HG03442 (cell line): ENCODE results near the gene EVA1B.
A peak's percentile ranks its signal among the peaks of the same experiment; 100 is the strongest.

Experiments used
- ATAC-seq: cut with Tn5 transposase; IDR thresholded peaks from one replicate; pipeline ENCODE4 v1.9.1; 2021; ENCODE audit warnings: mild to moderate bottlenecking, moderate library complexity; ENCODE audit not compliant: unreplicated experiment

EVA1B gene

DNA sequence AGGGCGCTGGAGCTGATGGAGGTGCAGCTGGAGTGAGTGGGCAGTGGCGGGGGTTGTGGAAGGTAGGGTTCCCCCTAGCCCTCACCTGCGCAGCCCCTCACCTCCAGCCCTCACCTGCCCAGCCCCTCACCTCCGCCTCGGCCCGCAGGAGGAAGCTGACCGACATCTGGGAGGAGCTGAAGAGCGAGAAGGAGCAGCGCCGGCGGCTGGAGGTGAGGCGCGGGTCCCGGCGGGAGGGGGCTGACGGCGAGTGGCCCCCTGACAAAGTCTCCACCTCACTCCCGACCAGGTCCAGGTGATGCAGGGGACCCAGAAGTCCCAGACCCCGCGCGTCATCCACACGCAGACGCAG, 2.7 kb downstream of the EVA1B start:
- ATAC-seq: no peak

DNA sequence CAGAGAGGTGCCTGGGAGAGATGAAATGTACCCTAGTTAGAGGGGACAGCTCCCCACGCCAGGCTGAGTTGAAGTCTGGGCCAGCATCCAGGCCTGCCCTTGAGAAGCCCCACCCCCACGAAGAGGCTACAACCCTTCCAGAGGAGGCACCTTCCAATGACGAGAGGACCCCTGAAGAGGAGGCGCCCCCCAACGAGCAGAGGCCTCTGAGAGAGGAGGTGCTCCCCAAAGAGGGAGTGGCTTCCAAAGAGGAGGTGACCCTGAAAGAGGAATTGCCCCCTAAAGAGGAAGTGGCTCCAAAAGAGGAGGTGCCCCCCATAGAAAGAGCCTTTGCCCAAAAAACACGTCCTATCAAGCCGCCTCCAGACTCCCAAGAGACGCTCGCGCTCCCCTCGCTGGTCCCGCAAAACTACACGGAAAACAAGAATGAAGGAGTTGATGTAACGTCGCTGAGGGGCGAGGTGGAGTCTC, 3.1 kb downstream of the EVA1B start:
- ATAC-seq: no peak

DNA sequence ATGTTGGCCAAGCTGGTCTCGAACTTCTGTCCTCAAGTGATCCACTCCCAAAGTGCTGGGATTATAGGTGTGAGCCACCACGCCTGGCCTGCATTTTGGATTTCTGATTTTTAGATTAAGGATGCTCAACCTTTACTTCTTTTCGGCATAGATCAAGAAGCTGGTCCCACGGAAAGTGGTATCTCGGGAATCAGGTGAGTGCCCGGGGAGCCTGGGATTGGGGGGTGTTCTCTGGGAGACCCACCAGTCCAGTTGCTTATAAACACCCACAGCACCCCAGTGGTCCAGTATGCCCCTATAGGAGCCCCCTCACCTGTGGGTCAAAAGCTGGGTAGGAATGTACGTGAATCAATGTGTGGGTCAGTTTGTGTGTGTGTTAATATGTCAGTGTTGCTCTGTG, 14.0 kb downstream of the EVA1B start:
- no peak for ATAC-seq

DNA sequence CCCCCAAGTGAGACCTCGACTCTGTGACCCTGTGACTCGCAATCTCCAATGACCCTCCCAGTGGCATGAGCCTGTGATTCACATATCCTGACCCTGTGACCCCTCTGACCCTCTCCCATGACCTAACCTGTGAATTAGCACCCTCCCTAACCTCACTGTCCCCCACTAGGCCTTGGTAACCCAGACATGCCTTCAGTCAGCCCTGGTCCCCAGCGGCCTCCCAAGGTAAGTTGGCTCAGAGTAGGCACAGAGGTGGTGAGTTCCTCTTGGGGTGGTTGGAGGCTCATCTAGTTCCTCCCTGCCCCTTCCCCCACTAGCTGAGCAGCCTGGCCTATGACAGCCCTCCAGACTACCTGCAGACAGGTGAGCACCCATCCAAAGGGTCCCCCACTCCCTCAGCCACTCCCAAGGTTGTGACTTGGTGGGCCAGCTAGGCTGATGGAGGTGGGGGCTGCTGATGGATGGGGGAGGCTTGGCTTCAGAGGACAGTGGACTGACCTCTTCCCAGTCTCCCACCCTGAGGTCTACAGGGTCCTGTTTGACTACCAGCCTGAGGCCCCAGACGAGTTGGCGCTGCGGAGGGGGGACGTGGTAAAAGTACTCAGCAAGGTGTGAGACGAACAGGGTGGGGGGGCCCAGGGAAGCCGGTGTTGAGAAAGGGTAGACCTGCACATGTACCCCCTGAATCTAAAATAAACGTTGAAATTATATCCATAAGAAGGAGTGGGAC, 15.7 kb downstream of the EVA1B start:
- ATAC-seq: no peak

DNA sequence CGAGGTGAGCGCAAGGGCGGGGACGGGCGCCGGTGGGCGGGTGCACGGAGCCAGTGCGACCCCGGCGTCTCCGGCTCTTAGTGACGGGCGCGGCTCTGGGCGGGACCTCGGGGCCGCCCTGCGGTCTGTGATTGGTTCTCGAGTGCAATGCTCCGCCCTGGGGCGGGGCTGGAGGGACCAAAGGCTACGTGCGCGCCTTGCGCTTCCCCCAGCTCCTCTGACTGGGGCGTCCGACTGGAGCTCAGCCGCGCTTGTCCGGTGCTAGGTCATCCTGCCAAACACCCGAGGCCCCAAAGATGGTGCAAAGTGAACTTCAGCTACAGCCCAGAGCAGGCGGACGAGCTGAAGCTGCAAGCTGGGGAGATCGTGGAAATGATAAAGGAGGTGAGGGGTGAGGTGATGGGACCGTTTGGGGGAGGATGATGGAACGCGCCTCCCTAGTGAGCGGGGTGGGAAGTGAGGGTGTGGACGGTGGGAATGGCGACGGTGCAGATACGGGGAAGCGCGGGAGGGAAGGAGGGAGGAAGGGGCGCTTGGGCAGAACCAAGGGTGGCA, 16.5 kb downstream of the EVA1B start:
- peak; percentile 95 for ATAC-seq

DNA sequence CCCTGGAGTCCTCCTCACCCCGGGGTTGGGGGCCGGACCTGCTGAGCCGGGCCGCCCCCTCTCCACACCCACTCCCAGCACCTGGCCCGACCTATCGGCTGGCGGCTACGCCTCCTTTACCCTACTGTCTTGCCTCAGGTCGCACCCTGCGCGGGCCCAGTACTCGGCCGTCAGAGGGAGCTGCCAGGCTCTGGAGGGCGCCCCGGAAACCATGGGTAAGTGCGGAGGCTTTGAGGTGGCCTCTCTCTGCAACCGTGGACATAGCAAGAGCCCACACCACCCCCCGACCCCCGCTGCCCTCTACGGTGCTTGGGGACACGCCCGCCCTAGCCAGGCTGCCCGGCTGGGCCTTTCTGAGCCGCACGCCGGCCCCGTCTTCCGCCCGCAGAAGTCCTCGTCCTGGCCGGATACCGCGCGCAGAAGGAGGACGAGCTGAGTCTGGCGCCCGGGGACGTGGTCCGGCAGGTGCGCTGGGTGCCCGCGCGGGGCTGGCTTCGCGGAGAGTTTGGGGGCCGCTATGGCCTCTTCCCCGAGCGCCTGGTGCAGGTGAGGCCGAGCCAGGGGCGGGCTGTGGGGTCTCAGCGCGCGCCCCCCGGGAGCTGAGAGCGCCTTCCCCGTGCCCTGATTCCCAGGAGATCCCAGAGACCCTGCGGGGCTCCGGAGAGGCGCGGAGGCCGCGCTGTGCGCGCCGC, 17.1 kb downstream of the EVA1B start, which contains the start of gene SH3D21:
TSS of gene SH3D21 (plus strand) at position 159 of the 692 bp plus-strand sequence. CDS start at position 212, 53 bp downstream.
- ATAC-seq: peak; percentile 26

DNA sequence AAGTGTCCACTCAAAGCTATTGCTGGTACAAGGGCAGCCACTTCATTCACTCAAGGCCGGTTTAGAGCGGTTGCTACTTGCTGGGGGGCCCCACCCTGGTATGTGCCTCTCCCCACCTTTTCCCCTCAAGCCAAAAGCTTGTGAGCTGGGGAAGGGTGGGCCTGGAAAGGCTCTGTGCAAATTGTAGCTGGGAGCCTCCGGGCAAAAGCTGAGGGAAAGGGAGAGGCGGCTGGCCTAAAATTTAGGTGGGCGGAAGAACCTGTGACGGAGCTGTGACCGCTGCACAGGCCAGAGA, 17.6 kb downstream of the EVA1B start:
- no peak for ATAC-seq

DNA sequence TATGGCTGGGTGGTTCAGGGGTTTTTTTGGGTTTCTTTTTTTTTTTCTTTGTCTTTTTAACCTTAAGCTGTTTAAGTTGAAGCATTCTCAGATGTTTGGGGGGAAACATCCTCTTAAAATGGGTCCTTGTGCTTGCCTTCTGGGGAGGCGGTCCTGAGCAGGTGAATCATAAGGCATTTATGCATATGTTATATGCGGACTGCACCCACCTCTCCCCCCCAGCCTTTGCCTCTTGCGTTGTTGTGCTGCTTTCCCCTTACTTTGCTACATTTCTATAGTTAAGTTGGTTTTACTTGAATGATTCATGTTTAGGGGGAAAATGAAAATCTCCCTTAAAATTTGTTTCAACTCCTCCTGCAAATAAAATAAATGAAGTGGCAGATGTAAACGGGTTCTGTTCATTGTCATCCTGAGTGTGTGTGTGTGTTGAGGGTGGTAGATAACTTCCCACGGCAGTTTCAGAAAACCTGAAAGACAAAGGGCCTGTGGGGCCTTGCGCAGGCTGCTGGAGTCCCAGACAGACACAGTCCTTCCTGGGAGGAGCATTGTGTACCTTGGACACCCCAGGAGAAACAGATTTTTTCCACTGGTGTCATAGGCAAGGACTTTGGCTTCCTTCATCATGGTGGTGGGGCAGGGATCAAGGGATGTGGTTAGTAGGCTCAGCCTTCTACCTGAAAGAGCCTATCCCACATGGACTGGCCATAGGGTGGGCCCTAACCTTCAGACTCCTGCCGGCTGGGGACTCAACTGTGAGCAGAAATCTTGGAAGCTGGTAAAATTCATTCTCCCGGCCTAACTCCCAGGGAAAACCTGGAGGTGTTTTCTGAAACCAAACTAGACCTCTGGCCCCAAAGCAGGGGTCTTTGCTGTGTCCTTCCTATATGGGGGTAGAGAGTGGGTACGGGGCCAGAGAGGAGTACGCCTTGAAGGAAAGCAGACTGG, 18.2 kb downstream of the EVA1B start:
- no peak for ATAC-seq

DNA sequence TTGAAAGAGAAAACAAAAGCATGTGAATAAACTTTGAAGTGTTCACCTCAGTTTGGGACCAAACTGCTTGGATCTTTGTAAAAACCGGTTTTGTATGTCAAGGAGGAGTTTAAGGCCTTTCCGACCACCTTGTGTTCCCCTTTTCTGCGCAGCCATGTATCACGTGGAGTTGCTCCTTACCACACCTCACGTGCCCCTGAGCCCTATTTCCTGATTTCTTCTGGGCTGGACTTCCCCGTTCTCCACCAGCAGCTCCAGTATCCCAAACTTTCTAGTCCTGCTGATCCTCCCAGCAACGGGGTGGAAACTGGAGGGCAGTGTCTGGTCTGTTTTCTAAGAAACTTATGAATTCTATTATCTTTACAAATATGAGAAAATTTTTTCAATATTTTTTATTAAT, 18.9 kb downstream of the EVA1B start:
- ATAC-seq: no peak

DNA sequence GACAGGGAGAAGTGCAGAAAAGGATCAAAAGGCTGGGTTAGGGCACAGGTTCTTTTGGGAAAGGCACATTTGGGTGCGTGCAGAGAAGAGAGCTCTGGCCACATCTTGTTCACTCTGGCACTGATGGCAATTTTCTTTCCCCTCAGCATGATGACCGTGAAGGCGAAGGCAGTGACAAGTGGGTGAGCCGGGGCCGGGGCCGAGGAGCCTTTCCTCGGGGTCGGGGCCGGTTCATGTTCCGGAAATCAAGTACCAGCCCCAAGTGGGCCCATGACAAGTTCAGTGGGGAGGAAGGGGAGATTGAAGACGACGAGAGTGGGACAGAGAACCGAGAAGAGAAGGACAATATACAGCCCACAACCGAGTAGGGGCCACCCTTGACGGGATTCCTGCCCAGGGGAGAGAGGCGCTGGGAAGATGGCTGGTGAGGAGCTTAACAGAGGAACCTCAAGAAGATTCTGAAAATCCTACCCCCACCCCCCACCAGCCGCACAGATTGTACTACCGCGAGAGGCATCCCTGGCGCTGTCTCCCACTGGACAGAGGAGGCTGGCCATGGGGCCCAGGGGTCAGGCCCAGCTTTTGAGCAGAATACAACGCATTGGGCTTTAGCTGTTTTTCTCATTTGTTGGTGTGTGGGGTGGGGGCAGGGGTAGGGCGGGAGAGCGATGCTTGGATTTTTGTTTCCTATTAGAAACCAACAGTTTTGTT, 19.6 kb downstream of the EVA1B start:
- no peak for ATAC-seq

DNA sequence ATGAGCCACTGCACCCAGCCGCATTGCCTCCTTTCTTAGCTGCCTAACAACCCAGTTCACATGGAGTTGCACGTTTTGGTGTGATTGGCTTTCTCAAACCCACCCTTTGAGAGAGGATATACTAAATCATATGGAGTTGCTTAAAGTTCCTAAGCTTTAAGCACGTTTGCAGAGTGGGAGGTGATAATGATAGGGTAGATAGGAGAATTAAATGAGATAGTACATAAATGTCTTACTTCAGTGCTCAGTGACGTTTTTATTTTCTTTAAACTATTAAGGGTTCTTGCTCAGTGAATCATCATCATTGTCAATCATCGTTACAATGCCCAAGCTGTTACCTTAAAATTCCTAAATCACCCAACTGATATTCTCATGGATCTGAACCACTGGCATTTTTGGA, 20.2 kb downstream of the EVA1B start:
- ATAC-seq: no peak

DNA sequence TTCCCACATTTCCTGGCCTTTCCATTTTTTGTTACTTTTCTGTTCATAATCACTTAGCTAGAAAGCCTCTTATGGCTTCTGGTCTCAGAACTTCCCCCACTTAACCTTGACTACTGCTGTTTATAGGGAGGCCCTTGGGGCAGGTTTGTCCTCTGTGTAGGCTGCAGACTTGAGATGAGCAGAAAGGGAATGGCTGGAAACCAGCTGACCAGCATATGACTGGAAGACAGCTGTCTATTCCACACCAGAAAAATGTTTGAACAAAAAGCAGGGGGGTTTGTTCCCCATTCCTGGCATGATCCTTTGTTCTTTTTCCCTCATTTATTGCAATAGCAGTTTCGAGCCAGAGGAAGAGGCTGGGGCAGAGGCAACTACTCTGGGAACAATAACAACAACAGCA, 22.2 kb downstream of the EVA1B start:
- ATAC-seq: no peak

DNA sequence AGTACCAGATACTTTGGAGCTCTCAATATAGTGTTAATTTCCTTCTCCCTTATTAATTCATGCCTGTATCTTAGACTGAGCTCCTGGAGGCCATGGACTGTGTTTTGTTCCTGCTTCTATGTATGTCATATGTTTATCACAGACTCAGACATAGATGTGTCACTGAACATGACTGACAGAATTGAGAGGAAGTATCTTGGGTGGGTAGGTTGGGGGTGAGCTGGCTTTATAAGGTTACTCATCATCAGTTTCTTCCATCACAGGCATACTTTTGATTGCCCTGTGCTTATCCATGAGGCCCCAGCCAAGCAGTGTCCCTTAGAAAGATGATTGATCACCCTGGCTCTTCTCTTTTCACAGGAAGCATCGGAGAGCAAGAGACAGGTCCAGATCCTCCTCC, 22.9 kb downstream of the EVA1B start:
- ATAC-seq: no peak

DNA sequence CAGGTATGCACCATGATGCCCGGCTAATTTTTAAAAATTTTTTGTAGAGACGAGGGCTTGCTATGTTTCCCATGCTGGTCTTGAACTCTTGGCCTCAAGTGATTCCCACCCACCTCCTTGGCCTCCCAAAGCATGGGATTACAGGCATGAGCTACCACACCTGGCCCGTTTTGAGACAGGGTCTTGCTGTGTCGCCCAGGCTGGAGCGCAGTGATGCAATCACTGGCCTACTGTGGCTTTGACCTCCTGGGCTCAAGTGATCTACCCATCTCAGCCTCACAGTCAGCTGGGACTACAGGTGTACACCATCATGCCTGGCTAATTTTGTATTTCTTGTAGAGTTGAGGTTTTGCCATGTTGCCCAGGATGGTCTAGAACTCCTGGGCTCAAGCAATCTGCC, 24.8 kb downstream of the EVA1B start:
- ATAC-seq: no peak

DNA sequence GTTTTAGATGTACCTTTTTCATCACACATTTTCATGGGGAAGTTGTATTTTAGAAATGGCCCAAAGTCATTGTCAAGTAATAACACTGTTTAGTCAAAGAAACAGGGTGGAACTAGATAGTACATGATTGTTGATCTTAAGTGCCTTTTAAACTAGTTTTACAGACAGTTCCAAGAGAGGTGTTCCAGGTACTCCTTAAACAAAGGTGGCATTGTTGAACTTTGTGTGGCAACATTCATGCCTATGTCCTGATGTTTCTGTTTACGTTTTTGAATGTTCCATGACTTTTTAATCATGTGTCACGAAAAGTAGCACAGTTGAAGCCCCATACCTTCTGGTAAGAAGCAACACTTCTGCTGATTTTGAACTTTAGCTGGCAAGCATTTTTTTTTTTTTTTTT, 26.4 kb downstream of the EVA1B start:
- no peak for ATAC-seq

DNA sequence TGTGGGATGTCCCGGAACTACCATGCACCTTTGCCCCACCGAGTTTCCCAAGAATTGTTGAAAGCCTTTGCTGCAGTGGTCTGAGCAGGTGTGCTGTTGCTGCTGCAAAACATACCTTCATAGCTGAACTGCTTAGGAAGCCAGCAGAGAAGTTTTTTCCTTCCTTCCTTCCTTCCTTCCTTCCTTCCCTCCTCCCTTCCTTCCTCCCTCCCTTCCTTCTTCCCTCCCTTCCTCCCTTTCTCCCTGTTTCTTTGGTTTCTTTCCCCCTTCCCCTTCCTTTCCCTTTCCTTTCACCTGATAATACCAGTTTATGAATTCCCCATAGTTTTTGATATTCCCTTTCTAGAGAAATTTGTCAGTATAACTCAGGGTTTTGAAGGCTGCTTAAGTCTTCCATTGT, 28.1 kb downstream of the EVA1B start:
- ATAC-seq: no peak

DNA sequence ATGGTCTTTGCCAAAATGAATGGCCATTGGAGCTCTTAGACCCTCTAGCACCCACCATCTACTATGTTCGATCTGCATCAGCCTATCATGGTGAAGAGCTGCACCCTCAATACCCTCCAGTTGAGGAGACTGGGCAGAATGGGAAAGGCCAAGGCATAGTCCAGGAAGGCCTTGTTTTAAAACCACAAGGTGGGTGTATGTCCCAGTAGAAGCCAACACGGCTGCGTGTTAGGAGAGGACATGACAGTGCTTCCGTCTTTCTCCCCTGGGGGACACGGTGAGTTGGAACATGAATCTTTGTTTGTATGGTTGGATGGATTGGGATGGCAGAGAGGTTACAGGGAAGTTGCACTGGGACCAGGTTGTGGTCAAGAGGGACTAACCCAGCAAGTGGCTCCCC, 35.9 kb downstream of the EVA1B start:
- ATAC-seq: no peak

DNA sequence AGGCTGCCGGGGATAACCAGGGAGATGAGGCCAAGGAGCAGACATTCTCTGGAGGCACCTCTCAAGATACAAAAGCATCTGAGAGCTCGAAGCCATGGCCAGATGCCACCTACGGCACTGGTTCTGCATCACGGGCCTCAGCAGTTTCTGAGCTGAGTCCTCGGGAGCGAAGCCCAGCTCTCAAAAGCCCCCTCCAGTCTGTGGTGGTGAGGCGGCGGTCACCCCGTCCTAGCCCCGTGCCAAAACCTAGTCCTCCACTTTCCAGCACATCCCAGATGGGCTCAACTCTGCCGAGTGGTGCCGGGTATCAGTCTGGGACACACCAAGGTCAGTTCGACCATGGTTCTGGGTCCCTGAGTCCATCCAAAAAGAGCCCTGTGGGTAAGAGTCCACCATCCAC, 36.6 kb downstream of the EVA1B start:
- no peak for ATAC-seq

DNA sequence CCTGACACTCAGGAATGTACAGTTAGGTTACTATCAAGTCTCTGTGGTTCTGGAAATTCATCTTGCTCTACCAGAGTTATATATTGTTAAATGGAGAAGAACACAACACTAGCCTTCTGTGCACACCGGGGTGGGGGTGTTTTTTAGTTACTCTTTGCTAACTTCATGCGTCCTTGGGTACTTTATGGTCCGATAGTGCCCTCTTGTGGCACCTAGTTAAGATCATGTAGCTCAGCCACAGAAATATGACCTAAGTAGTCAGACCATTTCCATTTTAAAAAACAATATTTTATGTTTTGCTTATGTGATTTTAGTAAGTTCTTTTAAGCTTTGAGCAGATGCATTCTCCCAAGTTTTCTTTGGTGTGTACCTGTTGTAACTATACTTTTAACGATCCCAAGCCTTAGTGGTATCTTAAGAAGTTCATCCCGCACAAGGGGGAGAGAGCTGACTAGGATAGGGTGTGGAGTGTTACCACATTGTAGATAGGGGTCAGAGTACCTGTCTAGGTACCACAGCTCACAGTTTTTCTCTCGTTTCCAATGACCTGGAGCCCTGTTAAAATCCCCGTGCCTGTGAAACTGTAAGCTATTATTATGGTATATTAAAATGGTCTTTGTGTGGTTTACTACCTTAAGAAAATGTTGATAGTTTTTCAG, 37.9 kb downstream of the EVA1B start:
- ATAC-seq: no peak

DNA sequence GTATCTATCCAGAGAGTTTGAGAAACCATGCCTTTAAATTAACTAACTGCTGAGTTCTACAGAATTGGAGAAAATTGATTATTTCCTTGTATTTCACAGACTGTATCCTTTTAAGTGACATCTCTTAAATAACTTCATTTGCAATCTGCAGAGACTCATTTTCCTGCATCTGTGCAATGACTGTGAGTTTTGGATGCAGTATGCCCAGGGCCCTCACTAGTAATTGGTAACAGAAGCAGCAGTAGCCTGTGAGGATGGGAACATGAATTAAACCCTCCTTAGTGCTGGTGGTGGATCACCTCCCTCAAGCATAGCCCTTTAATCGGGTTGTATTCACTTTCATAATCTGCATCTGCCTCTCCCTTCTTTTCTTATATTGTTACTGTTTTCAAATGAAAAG, 38.9 kb downstream of the EVA1B start:
- ATAC-seq: no peak
